ENCODE measurements around the gene TRIM17. TPM values are rescaled to one million over a fixed set of nuclear protein-coding genes. Genes with fewer than 3 reads are reported as not detected.

The TRIM17 gene
- total RNA-seq, 6 experiments from 2014 or later: 0.23 to 0.36 (median 0.30) TPM; not detected in 3

GRCh38 chr1:228410015-228410414, 6.6 kb downstream of the TRIM17 start:
- DNase-seq: no peak
- peaks cover 2% of the 10 kb centered on the region; the same call in 1 of the 2 replicates for H3K27me3 Mint-ChIP-seq (ENCODE audit: insufficient read depth)
- peaks cover 2% of the 10 kb centered on the region; the same call in 1 of the 2 replicates for H3K36me3 Mint-ChIP-seq (ENCODE audit: low read depth)
- TF ChIP-seq, protein P1, sequence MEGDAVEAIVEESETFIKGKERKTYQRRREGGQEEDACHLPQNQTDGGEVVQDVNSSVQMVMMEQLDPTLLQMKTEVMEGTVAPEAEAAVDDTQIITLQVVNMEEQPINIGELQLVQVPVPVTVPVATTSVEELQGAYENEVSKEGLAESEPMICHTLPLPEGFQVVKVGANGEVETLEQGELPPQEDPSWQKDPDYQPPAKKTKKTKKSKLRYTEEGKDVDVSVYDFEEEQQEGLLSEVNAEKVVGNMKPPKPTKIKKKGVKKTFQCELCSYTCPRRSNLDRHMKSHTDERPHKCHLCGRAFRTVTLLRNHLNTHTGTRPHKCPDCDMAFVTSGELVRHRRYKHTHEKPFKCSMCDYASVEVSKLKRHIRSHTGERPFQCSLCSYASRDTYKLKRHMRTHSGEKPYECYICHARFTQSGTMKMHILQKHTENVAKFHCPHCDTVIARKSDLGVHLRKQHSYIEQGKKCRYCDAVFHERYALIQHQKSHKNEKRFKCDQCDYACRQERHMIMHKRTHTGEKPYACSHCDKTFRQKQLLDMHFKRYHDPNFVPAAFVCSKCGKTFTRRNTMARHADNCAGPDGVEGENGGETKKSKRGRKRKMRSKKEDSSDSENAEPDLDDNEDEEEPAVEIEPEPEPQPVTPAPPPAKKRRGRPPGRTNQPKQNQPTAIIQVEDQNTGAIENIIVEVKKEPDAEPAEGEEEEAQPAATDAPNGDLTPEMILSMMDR (IDR thresholded peaks at IDR 0.05): no peak
- H3K27ac Mint-ChIP-seq: no peak overlapping the region
- H3K9me3 Mint-ChIP-seq: no peaks in the 10 kb centered on the region
- H3K4me1 Mint-ChIP-seq (ENCODE audit: low read depth): peaks cover 10% of the 10 kb centered on the region
- H3K4me3 Mint-ChIP-seq: no peak overlapping the region

DNA sequence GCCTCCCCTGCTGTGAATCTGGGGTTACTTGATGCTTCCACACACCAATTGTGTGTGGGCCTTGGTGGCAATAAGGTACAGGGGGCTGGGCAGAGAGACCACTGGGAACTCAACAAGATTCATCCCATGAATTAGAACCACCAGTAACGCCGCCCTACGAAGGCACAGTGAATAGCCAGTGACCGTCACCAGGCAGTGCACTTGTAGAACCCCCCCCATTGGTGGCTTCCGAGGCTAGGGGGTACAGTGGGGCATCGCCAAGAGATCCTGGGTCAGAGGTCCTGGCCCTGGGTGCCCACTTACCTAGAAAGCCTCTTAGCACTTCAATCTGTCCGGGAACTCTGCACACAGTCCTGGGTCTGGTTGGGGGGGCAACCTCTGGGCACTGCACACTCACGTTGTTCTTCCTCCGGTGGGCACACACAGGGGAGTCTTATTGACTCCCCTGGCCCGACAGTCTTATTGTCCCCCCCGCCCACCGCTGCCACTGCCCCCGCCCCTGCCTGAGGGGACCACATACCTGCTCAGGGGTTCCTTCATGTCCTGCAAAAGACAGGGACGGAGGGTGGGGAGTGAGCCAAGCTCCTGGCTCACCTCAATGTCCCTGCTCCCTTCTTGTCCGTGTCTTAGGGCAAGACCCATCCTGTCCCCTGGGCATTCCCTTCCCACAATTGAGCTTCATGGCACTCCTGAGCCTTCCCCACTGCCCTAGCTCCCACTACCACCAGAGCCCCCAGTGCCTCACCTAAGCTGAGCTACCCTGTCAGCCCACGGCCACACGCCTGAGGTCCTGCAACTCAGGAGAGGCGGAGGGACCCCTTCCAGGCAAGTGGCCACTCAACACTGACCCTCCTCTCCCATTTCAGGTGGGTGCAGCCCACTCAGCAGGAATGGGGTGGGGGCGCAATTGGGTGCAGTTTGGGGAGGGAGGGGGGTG, 7.5 kb downstream of the TRIM17 start:
- no peaks in the 10 kb centered on the region for H3K27me3 Mint-ChIP-seq (ENCODE audit: insufficient read depth)
- H3K36me3 Mint-ChIP-seq (ENCODE audit: low read depth): peaks cover 11% of the 10 kb centered on the region; the same call in 1 of the 2 replicates
- no peak overlapping the region for H3K27ac Mint-ChIP-seq

GRCh38 chr1:228408041-228408868, 8.4 kb downstream of the TRIM17 start:
- Mint-ChIP-seq H3K4me3 (peak overlapping the region; percentile 94), H3K4me1 (ENCODE audit: low read depth) (peaks cover 28% of the 10 kb centered on the region), H3K27ac (peak overlapping the region; percentile 12; the same call in 1 of the 2 replicates), H3K36me3 (ENCODE audit: low read depth) (peaks cover 12% of the 10 kb centered on the region; the same call in 1 of the 2 replicates), H3K27me3 (ENCODE audit: insufficient read depth) (no peaks in the 10 kb centered on the region), H3K9me3 (no peaks in the 10 kb centered on the region)
- TF ChIP-seq, protein P1 (IDR thresholded peaks at IDR 0.05): no peak
- no peak for DNase-seq

More for the DNA sequence above, 7.5 kb downstream of the TRIM17 start:
- peaks cover 19% of the 10 kb centered on the region for H3K4me1 Mint-ChIP-seq (ENCODE audit: low read depth)
- 0 out of 2 replicates have a peak overlapping the region, but pooled peaks have one; percentile 94 for H3K4me3 Mint-ChIP-seq
- no peaks in the 10 kb centered on the region for H3K9me3 Mint-ChIP-seq
- TF ChIP-seq, protein P1 (IDR thresholded peaks at IDR 0.05): no peak
- DNase-seq: no peak

- H3K27ac Mint-ChIP-seq: peak overlapping the region; percentile 26
- TF ChIP-seq, protein P1 (IDR thresholded peaks at IDR 0.05): no peak
- H3K27me3 Mint-ChIP-seq (ENCODE audit: insufficient read depth): no peaks in the 10 kb centered on the region
- H3K4me3 Mint-ChIP-seq: peak overlapping the region; percentile 94
- H3K9me3 Mint-ChIP-seq: no peaks in the 10 kb centered on the region
- DNase-seq: no peak
- peaks cover 32% of the 10 kb centered on the region for H3K4me1 Mint-ChIP-seq (ENCODE audit: low read depth)
- H3K36me3 Mint-ChIP-seq (ENCODE audit: low read depth): 0 out of 2 replicates have a peak, but pooled peaks cover 12% of the 10 kb centered on the region
Observed at GRCh38 chr1:228407106-228408040, 9.3 kb downstream of the TRIM17 start.

GRCh38 chr1:228405979-228406228, 10.8 kb downstream of the TRIM17 start:
- no peaks in the 10 kb centered on the region for H3K27me3 Mint-ChIP-seq (ENCODE audit: insufficient read depth)
- DNase-seq: no peak
- H3K9me3 Mint-ChIP-seq: no peaks in the 10 kb centered on the region
- peak overlapping the region; percentile 94 for H3K4me3 Mint-ChIP-seq
- peak overlapping the region; percentile 84 for H3K27ac Mint-ChIP-seq
- 0 out of 2 replicates have a peak, but pooled peaks cover 12% of the 10 kb centered on the region for H3K36me3 Mint-ChIP-seq (ENCODE audit: low read depth)
- TF ChIP-seq, protein P1 (IDR thresholded peaks at IDR 0.05): no peak
- H3K4me1 Mint-ChIP-seq (ENCODE audit: low read depth): peaks cover 32% of the 10 kb centered on the region

All from HFFc6 (cell line).